Measurements from ENCODE around the gene AQP1.

AQP1 gene

DNA sequence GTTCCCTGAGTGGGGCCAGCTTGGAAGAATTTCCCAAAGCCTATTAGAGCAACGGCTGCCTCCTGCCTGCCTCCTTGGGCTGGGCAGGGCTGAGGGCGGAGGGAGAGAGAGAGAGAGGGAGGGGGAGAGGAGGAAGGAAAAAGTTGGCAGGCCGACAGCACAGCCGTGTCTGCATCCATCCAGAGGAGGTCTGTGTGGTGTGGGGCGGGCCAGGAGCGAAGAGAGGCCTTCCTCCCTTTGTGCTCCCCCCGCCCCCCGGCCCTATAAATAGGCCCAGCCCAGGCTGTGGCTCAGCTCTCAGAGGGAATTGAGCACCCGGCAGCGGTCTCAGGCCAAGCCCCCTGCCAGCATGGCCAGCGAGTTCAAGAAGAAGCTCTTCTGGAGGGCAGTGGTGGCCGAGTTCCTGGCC lies at the start of gene AQP1:
TSS of gene AQP1 (plus strand) at position 293 of the 409 bp plus-strand sequence. CDS start at position 350, 57 bp downstream.
- DNase-seq: no peak

DNA sequence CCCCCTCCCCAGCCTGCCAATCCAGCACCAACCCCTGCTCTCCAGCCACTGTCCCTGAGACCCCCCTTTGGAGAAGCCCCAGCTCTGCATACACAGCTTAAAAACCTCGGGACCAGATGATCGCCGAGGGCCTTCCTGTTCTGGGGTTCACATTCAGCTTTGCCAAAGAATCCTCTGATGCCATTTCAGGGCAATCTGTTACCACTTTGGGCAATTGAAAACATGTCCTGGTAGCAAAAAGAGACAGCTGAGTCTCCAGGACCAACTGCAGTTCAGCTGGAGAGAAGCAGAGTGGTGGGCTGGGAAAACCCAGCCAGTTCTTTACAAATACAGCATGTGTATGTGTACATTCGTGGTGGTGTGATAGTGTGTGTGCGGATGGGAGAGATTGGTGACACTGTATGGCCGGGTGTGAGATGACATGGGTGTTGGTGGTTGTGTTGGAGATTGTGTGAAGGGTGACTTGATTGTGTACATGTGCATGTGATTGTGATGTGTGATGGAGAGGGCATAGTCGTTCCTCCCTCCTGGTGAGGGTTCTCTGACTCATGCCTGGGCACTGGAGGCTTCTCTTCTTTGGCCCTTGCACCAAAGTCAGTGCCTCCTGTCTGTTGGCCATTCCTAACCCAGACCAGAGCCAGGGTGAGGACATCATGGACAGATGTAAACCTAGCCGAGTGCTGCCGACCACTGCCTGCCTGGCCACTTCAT lies 48.5 kb upstream of the AQP1 start:
- DNase-seq: no peak

DNA sequence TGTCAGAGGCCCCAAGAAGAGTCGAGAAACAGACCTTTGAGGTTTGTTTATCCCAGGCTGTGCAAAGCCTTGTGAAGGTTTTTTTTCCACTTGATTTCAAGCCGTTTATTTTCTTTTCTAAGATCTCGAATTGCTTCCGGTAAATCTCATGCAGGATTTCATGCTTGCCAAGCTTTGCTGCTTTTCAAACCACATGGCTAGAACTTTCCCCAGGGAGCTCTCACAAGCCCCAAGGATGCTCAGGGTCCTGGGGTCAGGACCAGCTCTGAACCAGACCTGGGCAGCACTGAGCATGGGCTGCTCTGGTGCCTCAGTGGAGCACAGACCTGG lies 48.0 kb upstream of the AQP1 start:
- no peak for DNase-seq

DNA sequence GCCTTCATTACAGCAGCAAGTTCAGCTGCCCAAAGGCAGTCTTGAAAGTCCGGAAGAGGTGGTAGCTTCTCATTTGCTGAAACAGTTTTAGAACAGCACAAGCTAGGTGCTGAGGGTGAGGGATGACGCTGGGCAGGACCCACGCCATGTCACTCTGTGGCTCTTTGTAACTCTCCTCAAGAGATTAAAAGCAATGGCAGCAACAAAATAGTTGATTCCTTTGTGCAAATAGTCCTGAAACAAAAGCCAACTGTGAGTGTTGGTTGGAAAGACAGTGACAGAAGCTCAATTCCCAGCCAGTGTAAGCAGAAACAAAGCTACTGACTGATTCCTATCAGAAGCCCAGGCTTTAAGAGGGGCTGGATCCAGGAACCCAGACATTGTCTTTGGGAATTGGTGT lies 47.6 kb upstream of the AQP1 start:
- no peak for DNase-seq

DNA sequence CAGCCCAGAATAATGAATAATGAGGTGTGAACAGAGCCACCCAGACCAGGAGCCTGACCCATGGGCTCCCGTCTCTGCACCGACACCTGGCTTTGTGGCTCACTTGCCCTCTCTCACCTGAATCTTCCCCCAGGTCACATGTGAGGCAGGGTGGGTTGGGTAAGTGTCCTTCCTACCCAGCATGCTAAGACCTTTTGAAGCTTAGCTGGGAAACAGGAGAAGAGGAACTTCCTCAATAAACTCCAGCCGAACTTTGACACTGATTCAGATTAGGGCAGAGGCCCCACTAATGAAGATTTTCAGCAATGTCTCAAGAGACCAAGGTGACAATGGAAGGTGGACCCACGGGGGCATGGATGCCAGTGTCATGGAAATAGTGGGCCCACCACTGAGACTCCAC lies 46.6 kb upstream of the AQP1 start:
- no peak for DNase-seq

DNA sequence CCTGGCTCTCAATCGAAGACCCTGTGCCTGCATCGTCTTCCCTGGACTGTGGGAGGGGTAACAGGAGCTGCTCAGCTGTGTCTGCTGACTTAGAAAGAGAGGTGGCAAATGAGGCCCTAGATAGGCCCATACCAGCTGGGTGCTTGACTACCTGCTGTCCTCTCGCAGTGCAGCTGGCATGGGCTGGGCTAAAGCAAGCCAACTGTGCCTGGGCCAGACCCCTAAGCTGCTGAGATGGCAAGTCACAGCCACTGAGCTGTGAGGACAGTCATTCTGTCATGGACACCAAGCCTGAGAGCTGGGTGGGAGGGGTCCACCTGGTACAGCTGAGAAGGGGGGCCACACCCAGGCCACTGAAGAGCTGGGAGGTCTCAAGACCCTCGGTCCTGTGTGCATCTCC lies 45.8 kb upstream of the AQP1 start:
- no peak for DNase-seq

DNA sequence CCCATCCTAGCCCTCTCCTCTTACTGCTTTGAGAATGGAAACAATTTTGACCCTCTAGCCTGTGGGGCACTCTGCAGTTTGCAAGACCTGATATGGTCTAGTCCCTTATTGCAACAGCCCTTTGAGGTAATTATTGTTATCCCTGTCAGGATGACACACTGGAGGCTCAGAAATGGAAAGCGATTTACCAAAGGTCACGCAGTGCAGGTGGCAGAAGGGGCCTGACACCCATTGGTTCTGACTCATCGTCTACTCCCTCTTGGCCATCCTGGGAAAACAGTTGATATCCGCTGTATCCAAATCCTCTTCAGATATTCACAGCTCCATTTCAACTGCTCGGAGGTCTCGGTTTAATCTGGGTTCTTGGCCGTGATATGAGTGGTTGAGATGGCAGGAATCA lies 44.7 kb upstream of the AQP1 start:
- no peak for DNase-seq

DNA sequence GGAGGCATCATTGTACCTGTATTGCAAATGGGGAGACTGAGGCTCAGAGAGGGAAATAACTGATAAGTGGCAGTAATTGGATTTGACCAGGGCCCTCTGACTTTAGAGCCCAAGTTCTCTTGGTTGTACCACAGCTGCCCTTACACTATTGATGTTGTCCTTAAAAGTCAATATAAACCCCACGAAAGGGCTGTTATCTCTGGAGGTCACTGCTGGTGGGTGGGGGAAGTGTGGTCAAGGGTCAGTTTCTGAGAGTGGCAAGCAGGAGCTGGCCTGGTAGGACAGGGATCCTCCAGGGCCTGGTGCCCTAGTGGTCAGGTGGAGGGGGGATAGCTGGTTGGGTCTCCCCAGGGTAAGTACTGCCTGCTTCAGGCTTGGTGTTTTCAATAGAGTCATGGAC lies 44.2 kb upstream of the AQP1 start:
- no peak for DNase-seq

DNA sequence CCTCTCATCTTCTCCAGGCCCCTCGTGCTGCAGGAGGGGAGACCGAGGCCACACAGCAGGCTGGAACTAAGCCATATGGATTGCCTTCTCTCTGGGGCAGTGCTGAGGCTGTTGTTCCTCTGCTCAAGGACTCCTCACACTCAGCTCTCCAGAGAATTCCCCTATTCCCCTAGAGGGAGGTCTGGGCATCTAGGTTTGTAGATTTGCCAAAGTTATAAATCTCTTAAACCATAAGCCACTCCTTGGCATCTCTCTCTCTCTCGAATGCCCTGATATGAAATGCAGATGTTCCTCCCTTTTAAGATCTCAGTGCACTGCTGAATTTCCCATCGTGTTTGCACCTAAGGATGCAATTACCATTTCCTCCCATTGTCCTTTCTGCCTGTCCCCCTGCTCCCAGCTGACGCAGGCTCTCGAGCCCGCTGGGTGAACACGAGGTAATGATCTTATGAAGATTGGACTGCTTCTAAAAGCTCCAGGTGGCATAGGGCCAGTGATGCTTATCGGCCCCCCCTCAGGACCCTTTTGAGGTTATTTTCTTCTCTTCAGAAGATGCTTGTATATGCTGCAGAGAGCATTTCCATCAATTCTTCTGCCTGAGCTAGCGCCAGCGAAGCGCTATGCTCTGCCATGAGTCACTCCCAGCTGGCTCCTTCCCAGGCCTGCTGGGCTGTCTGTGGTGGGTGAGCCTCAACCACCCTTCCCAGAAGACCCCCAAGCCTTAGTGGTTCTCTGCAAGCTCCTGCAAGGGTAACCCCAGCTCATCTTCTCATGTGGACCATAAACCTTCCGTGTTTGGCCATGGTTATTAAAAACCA lies 41.6 kb upstream of the AQP1 start:
- no peak for DNase-seq

DNA sequence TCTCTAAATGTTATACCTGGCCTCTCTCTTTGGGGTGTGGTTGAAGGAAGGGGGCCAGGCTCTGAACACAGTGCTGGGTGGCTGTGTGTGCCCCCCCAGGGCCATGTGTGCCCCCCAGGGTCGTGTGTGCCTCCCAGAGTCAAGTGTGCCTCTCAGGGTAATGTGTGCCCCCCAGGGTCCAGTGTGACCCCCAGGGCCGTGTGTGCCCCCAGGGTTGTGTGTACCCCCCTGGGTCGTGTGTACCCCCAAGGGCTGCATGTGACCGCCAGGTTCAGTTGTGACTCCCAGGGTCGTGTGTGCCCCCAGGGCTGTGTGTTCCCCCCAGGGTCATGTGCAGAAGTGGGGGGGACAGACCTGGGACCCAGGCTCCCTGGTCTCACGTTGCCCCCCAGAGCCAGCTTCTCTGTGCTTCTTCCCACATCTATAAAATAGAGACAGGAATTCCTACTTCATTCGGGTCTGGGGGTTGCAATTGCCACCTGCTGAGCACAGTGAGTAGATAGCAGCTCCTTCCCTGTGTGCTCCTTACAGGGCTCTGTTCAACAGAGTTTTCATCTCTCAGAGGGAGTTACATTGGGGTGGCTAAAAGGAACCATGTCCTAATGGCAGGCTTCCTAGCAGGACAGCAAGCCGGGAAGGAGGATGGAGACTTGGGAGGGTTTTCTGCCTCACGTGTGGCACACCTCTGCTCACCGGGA lies 40.7 kb upstream of the AQP1 start:
- no peak for DNase-seq

DNA sequence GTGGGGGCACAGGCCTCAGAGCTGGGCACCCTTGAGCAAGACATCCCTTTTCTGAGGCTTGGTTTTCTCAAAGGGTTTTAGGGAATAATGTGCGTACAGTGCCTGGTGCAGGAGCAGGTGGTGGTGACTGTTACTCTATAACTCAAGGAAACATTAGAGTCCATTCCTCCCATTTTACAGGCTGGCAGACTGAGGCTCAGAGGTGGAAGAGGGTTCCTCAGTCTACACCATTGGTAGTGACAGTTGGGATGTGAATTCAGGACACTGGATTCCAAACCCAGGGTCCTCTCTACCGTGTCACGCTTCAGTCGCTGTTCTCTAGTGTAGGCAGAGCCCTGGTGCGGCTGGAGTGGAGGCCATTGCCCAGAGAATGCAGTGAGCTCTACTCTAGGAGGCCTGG lies 40.0 kb upstream of the AQP1 start:
- DNase-seq: no peak

DNA sequence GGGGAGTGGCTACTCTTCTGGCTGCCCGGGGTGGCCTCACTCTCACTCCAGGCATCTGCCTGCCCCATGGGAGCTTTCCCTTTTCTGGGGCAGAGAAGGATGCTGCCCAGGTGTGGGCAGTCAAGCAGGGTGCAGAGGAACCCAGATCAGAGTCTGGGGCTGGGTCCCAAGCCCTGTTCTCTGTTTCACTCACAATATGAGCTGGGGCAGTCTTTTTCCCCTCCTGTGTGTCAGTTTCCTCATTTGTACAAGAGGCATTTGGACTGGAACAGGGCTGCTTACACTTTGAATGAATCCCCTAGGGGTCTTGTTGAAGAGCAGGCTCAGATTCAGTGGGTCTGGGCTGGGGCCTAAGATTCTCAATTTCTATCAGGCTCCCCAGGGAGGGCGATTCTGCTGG lies 38.4 kb upstream of the AQP1 start:
- no peak for DNase-seq

DNA sequence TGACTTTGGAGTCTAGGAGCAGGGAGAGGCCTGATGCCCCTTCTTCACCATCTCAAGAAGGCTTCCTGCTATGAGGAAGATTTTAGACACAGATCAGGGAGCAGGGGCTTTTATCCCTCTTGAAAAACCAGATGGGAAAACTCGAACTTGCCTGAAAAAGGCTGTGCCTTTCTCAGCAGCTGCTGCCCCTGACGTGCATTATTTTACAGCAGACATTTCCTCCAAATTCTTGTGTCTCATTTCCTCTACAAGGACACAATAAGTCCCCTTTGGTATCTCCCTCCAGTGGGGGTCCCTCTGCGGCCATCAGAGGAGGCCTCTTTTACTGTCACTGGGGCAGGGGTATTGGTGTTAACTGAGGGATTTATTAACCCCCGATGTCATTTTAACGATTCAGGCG lies 38.0 kb upstream of the AQP1 start:
- no peak for DNase-seq

DNA sequence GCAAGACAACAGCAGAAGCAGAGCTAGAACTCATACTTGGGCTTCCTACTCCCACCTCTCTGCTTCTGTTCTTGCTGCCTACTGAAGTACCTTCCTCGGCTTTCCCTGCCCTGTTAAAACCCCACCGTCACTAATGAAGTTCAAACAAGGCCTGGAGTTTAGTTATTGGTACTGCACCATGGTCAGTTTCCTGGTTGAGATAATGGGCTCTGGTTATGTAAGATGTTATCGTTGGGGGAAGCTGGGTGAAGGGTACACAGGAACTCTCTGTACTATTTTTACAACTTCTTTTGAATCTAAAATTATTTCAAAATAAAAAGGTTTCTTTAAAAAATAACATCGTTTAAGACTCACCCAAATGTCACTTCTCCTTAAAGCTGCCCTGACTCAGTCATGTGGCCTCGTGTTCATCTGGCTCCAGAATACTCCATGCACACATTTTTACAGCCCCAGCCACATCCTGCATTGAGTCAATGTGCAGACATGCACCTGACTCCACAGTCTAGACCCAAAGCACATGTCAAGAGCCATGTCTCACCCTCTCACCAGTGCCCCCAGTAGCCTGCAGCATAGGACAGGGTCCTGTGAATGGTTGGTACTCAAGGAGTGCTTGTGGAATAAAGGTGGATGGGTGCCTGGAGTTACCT lies 36.9 kb upstream of the AQP1 start:
- no peak for DNase-seq

DNA sequence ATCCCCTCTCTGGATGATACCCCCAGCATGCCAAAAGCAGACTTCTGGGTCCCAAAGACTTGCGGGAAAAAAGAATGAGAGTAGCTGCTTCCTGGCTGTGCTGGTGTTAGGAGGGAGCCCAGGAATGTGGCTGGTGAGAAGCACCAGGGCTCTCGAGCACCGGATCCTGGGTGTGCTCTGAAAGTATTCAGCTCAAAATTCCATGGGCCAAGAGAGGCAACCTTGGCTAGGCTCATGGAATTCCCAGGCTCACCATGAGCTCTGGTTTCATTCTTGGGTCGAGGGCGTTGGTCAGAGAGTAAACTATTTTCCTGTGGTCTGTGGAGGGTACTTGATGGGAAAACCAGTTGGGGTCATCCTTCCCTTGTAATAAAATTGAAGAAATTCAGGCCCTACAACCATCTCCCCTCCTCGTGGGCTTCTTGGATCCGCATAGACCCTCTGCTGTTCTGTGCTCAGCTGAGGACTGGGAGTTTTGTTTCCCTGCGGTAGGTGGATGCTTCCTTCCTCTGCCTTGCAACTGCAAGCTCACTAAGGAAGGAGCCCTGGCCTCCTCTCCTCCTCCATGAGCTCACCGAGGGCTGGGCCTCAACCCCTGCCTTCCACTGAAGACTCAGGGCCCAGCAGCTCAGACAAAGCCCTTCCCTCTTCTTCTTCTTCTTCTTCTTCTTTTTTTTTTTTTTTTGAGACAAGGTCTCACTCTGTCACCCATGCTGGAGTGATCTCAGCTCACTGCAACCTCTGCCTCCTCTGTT lies 34.5 kb upstream of the AQP1 start:
- DNase-seq: no peak

DNA sequence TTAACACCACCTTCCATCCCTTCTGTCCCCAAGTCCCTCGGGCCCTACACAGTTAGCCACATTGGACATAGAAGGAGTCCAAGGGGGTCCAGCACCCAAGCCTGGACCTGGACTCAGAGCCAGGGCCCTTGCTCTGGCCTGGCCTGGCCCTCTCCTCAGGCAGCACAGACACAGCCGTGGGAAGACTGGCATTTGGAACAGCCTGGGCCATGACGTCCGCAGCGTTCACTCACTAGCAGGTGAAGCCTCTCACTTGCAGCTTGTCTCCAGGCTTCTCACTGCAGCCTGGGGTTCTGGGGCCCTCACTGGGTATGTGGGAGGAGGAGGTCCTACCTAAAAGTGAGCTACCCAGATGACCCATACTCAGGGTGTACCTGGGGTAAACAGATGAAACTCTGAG lies 33.7 kb upstream of the AQP1 start:
- no peak for DNase-seq

DNA sequence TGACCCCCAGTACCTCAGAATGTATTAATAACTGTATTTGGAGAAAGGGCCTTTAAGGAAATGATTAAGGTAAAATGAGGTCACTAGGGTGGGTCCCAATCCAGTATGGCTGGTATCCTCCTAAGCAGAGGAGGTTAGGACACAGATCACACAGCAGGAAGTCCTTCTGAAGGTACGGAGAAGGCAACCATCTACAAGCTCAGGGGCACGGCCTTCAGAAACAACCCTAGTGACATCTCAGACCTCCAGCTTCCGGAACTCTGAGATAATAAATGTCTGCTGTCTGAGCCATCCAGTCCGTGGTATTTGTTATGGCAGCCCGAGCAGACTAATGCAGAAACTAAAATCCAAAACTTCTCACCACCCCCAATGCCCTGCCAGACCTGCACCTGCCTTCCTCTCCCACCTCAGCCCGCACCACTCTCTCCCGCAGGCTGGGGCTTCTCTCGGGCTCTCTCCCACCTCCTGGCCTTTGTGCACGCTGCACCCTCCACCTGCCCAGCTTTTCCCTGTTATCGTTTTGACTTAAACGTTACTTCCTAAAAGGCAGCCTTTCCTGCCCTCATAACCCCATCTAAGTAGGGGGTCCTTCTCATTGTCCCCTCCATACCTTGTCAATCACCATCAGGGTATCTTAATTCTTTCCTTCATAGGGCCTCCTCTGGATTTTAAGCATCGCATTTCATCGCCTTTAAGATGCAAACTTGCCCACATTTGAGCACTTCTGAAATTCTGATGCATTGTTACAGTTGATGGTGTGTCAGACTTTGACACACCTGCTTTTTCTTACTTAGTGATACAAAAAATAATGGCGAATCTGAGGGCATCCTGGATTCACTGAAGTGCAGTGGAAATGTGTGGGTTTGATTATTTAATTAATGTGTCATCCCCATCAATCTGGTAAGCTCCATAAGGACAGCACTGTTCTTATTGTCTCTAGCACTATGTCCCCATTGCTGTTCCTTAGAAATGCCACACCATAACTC lies 32.2 kb upstream of the AQP1 start:
- DNase-seq: no peak

DNA sequence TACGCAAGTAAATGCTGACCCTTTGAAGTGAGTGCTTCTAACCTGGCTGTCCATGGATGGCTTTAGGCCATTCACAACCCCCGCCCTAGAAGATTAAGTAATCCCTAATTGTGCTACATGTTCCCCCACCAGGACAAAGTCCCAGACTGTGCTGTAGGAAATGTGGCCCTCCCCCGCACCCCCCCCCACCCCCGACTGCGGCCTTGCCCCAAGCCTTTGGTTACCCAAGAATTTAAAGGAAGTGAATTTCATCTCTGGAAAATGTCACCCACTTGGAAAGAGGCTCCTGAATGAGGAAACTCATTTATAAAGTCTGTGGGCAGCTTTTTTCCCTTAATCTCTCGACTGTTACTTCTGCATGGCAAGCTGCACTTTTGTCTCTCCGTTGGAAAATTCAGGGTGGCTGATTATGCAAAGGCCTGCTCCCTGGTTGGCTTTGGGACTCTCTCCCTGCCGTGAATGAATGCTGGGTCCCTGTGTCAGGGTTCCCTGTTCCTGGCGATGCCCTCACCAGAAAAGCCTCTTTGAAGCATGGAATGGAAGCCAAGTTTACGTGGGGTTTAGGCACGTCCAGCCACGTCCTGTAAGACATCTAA lies 31.4 kb upstream of the AQP1 start:
- DNase-seq: no peak

DNA sequence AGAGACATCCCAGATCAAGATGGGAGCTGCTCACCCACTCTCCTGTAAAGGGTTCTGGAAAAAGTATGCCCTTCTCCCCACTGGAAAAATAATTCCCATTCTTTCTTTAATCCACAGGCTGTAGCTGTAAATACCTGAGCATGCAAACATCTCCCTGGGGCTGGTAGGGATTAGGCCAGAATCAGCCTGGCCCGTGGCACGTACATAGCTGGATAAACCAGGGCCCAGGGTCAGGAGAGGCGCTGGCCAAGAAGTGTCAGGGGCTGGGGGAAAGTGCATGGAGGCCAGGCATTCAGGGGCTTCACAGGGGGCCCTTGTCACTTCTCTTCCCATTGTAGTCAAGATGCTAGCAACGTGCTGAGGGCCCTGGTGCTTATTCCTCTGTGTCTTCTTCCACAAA lies 30.7 kb upstream of the AQP1 start:
- DNase-seq: no peak

DNA sequence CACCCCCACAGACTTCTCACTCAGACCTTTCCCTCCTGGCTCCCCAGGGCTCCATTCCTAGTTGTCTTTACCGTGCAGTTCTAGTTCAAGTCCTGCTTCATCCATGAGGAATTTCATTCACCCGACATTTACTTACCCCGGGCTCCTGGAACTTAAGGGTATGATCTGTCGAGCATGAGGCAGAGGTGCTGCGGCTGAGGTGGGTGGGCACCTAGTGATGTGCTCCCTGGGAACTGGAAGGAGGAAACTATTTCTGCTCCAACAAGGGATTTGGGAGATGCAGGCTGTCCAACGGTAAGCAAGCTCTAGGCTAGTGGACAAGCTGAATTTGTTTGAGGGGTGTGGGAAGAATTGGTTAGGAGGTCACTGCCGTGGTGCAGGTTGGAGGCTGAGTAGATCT lies 30.2 kb upstream of the AQP1 start:
- no peak for DNase-seq

DNA sequence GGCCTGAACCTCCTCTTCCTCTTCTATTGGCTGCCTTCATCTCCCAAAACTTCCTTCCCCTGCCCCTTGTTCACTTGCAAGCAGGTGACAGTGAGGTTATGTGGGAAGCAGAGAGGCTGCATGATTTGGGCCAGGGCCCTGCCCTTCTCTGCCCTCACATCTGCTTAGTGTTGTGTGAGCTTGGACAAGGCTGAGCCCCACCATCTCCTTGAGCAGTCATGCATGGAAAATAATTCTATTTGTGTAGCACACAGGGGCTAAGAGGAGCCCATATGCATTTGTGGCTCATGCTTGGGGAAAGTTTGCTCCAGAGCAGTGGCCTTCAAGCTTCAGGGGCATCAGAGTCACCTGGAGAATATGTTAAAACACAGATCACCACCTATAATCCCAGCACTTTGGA lies 26.8 kb upstream of the AQP1 start:
- no peak for DNase-seq

All from 8988T (cell line).